Activated CD4-positive, alpha-beta memory T cell treated with anti-CD3 and anti-CD28 coated beads, Interleukin-2, amount 10 ng/mL, durations not matched to agents 7 days and 5 days (primary cell): ENCODE results near the gene DNAL1. TPM values are rescaled to one million over a fixed set of nuclear protein-coding genes. Genes with fewer than 3 reads are reported as not detected.

Experiments
- CTCF ChIA-PET: fragments of 350-600 bp; sonication (Branson Sonifier 250); formaldehyde crosslinking; loops from one replicate; lab custom pipeline; 2021; ENCODE audit warnings: antibody characterized with exemption, inconsistent platforms; lab: Charles Lee
- POLR2A ChIA-PET: fragments of 350-600 bp; sonication (Branson Sonifier 250); formaldehyde crosslinking; loops from one replicate; lab custom pipeline; 2021; ENCODE audit warnings: antibody characterized with exemption; lab: Charles Lee
- DNase-seq: peaks from one replicate; pipeline ENCODE4 v3.0.0-alpha.2; 2020
- H3K27ac Mint-ChIP-seq: one replicate; pipeline ENCODE4 v1.8.0; 2021; ENCODE audit warnings: mild to moderate bottlenecking, mixed read lengths
- H3K27me3 Mint-ChIP-seq: one replicate; pipeline ENCODE4 v1.8.0; 2021; ENCODE audit warnings: mixed read lengths
- H3K36me3 Mint-ChIP-seq: one replicate; pipeline ENCODE4 v1.8.0; 2021; ENCODE audit warnings: low read depth, mixed read lengths
- H3K4me1 Mint-ChIP-seq: one replicate; pipeline ENCODE4 v1.8.0; 2021; ENCODE audit warnings: mixed read lengths
- H3K4me3 Mint-ChIP-seq: one replicate; pipeline ENCODE4 v1.8.0; 2021; ENCODE audit warnings: mild to moderate bottlenecking, mixed read lengths
- H3K9me3 Mint-ChIP-seq: one replicate; pipeline ENCODE4 v1.8.0; 2021; ENCODE audit warnings: mixed read lengths
- total RNA-seq, 2 experiments: library from RNA; stranded (reverse); gene quantifications; one replicate each; pipeline ENCODE4 v1.2.3, GENCODE V29; 2021

Gene DNAL1
- total RNA-seq, 2 experiments from 2014 or later: 6.8 to 7.2 TPM

DNA sequence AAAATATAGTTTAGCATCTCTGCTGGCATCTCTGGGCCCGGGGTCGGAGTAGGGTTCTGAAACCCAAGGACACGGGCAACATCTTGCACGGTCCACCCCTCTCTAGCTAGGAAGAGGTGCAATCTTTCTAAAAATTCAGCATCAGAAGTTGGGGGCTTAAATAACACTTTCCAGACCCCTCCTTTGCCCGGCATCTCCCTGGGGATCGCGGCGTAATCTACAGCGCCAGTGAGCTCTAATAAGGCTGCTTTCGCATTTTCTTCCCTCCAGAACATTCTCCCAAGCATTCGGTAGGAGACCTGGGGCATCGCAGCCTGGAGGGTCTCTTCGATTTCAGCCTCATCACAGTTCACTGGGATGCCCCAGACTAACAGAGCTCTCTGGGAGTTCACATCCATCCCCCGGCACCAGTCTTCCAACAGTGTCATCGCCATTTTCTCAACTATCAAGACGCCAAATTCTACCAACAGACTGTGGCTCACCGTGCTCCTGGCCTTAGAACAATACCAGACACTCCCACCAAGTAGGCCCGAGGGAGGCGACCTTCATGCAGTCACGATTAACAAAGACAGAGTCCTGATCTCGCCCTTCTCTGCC lies 68.5 kb downstream of the DNAL1 start:
- H3K36me3 Mint-ChIP-seq: peaks cover 43% of the 10 kb centered on the region
- no peaks in the 10 kb centered on the region for H3K9me3 Mint-ChIP-seq

DNA sequence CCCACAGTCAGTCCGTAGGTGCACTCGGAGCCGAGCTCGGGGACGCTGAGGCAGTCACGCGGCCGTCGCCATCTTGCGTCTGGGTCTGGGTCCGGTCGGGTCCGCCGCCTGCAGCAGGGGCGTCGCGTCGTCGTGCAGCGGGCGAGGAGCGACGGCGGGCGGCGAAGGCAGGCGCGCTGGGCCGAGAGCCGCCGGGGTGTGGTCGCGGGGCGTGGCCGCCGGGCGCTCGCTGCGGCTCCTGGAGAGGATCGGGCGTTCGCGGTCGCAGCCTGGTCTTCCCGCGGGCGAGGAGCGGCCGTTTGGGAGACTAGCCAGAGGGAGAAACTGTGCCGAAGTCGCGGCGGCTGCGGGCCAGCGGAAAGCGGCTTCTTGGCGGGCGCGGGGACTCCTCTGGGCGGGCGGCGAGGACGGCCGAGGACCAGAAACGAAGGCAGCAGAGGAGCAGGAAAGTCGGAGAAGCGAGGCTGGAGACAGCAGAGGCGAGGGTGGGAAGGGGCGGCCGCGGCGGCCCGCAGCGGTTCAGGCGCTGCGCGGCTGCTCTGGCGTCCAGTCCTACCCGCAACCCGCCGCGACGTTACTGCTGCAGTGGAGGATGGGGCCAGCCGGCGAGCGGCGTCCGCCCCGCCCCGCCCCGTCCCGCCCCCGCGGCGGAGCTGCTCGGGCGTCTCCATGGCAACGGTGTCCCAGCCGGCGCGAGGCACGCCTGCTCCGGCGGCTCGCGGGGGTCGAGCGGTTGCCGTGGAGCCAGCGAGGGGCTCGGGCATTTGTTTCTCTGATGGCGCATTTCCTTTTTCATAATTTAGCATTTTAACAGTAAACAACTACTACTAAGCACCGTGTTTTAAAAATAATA lies 69.2 kb downstream of the DNAL1 start, which contains the start of gene PNMA1:
PNMA1 (minus strand) TSS at position 582 of the 853 bp plus-strand sequence. CDS start 745 bp downstream, outside the sequence.
- Mint-ChIP-seq H3K27ac (peak within 1 kb of the TSS; percentile 88), H3K36me3 (peaks cover 45% of the 10 kb centered on the region), H3K27me3 (no peaks in the 10 kb centered on the region), H3K4me3 (peak within 1 kb of the TSS; percentile 91), H3K4me1 (peaks cover 22% of the 10 kb centered on the region), H3K9me3 (no peaks in the 10 kb centered on the region)
- POLR2A ChIA-PET: interaction anchor here (0.7 to 3.8 kb wide), 18 partner anchors 10 to 236 kb away, joined by 3 to 29 read pairs (median 14); partner anchors contain the start of genes ACOT2, ACOT4, ACOT6 and COQ6
- CTCF ChIA-PET: interaction anchor here (1.2 to 2.1 kb wide), 3 partner anchors 10 to 44 kb away, joined by 3 to 11 read pairs (median 7); no protein-coding TSS in a partner anchor
- peak; percentile 88 for DNase-seq

More for the DNA sequence above, 68.5 kb downstream of the DNAL1 start:
- POLR2A ChIA-PET: interaction anchor here (0.7 to 3.8 kb wide), 19 partner anchors 11 to 237 kb away, joined by 3 to 29 read pairs (median 14); partner anchors contain the start of genes ACOT2, ACOT4, ACOT6 and COQ6
- no peak for DNase-seq
- Mint-ChIP-seq H3K27me3 (no peaks in the 10 kb centered on the region), H3K27ac (peak overlapping the region; percentile 88), H3K4me3 (peak overlapping the region; percentile 91), H3K4me1 (peaks cover 22% of the 10 kb centered on the region)
- CTCF ChIA-PET: interaction anchor here (1.1 to 2.1 kb wide), 4 partner anchors 10 to 176 kb away, joined by 3 to 11 read pairs (median 6); partner anchors contain the start of gene ACOT1

DNA sequence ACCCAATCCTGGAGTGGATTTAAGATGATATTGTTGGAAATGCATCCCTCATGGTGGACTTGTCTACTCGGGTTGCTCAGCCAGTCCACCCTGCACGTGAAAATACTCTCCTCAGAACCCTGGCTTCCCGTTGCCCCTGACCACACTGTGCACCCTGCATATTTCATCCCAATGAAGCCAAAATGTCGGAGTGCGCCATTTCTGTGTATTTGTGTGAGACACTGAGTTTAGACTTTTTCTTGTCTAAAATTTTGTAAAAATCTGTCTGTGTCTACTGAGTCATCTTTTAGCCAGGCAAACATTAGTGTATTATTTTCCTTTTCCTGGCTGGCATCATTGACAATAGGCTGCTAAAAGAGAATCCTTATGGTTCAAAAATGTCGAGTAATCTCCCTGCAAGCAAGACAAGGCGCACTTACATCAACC lies 69.9 kb downstream of the DNAL1 start:
- H3K4me1 Mint-ChIP-seq: peaks cover 22% of the 10 kb centered on the region
- peak overlapping the region; percentile 41 for H3K27ac Mint-ChIP-seq
- no peaks in the 10 kb centered on the region for H3K27me3 Mint-ChIP-seq
- H3K9me3 Mint-ChIP-seq: no peaks in the 10 kb centered on the region
- DNase-seq: no peak
- CTCF ChIA-PET: interaction anchor here (1.8 to 2.1 kb wide), 2 partner anchors 14 to 44 kb away, joined by 6 to 7 read pairs; no protein-coding TSS in a partner anchor
- peaks cover 50% of the 10 kb centered on the region for H3K36me3 Mint-ChIP-seq
- POLR2A ChIA-PET: interaction anchor here (1.0 to 3.8 kb wide), 8 partner anchors 9 to 172 kb away, joined by 4 to 29 read pairs (median 16); partner anchors contain the start of genes PTGR2 and ZNF410
- peak overlapping the region; percentile 57 for H3K4me3 Mint-ChIP-seq

DNA sequence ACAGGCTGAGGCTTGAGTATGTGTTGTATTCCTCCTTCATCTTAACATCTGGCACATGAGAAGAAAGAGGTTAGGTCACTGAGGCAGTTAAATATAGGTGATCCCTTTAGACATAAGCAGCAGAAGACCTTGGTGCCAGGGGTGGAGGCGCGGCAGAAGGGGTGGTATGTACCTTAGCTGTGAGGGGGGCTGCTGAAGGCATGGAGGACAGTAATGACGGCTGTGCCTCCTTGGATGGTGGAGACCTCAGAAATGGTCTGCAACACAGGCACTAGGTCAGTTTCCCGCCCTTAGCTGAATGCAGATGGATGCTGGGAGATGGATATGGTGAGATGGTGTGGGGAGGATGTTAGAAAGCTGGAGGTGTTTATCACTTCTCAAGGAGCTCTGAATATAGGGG lies 70.9 kb downstream of the DNAL1 start:
- no peak for DNase-seq
- peaks cover 17% of the 10 kb centered on the region for H3K4me1 Mint-ChIP-seq
- no peaks in the 10 kb centered on the region for H3K9me3 Mint-ChIP-seq
- no peak overlapping the region for H3K27ac Mint-ChIP-seq
- peaks cover 52% of the 10 kb centered on the region for H3K36me3 Mint-ChIP-seq
- POLR2A ChIA-PET: interaction anchor here (0.7 to 1.2 kb wide), 3 partner anchors 26 to 541 kb away, joined by 3 to 5 read pairs (median 3); a partner anchor contains a TSS
- H3K27me3 Mint-ChIP-seq: no peaks in the 10 kb centered on the region
- CTCF ChIA-PET: interaction anchor here (0.7 to 1.8 kb wide), 2 partner anchors 13 to 241 kb away, joined by 3 to 6 read pairs; no protein-coding TSS in a partner anchor
- no peak overlapping the region for H3K4me3 Mint-ChIP-seq

DNA sequence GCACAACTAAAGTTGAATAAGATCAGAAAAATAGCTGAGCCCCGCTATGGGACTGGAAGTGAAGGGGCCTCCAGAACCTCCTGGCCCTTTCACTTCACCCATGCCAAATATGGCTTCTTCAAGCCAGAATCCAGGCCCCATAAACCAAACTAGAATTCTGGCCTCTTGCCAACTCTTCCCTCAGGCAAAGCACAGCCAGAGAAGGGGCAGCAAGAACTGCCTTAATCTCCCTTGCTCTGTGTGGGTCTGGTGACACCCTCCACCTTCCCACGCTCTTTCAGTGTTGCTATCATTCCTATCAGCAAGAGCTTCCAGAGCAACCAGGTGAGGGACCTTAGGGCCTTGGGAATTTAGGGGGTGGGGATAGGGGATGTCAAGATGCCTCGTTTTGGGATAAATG lies 72.5 kb downstream of the DNAL1 start:
- H3K27ac Mint-ChIP-seq: no peak overlapping the region

DNA sequence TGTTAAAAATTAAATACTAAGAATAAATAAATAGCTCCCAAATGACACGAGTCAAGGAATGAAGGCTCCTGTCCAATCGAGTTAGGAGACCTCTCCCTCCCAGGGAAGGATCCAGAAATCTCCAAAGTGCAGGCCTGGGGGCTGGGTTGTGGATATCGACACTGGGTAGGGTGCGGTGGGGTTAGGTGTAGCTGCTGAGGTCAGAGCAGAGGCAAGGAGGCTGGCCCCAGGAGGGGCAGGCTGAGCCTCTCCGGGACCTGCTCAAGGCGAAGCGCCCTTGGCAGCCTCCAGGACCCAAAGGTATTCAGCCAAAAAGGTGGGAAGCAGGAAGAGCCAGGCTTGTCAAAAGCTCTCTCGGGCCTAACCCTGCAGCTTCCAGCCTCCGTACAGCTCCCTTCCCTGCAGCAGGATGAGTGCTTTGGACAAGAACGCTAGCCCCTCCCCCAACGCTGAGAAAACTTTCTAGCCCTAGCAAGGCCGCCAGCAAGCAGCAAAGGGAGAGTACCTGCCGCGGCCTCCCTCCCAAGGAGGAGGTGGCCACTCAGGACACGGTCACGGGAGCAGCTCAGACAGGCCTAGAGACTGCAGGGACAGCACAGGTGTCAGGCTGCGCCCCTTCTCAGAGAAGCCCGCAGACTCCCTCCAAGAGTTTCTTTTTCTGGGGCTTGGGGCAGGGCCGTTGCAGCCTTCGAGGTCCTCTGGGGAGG lies 73.1 kb downstream of the DNAL1 start:
- ChIA-PET CTCF (interaction anchor here (1.0 kb wide), 1 partner anchor 11 kb away, joined by 3 read pairs; no protein-coding TSS in a partner anchor), POLR2A (interaction anchor here (1.3 kb wide), 2 partner anchors 70 to 169 kb away, joined by 3 read pairs; partner anchors contain the start of gene ZNF410)
- H3K36me3 Mint-ChIP-seq: peaks cover 63% of the 10 kb centered on the region
- H3K4me3 Mint-ChIP-seq: no peak overlapping the region
- H3K9me3 Mint-ChIP-seq: no peaks in the 10 kb centered on the region
- no peaks in the 10 kb centered on the region for H3K27me3 Mint-ChIP-seq
- no peak overlapping the region for H3K27ac Mint-ChIP-seq
- H3K4me1 Mint-ChIP-seq: peaks cover 10% of the 10 kb centered on the region
- DNase-seq: no peak

More for the DNA sequence above, 72.5 kb downstream of the DNAL1 start:
- H3K4me1 Mint-ChIP-seq: peaks cover 12% of the 10 kb centered on the region
- CTCF ChIA-PET: interaction anchor here (1.0 kb wide), 1 partner anchor 12 kb away, joined by 3 read pairs; no protein-coding TSS in a partner anchor
- H3K27me3 Mint-ChIP-seq: no peaks in the 10 kb centered on the region
- peaks cover 62% of the 10 kb centered on the region for H3K36me3 Mint-ChIP-seq
- H3K9me3 Mint-ChIP-seq: no peaks in the 10 kb centered on the region
- POLR2A ChIA-PET: interaction anchor here (1.3 kb wide), 2 partner anchors 71 to 170 kb away, joined by 3 read pairs; partner anchors contain the start of gene ZNF410
- no peak for DNase-seq
- H3K4me3 Mint-ChIP-seq: no peak overlapping the region

DNA sequence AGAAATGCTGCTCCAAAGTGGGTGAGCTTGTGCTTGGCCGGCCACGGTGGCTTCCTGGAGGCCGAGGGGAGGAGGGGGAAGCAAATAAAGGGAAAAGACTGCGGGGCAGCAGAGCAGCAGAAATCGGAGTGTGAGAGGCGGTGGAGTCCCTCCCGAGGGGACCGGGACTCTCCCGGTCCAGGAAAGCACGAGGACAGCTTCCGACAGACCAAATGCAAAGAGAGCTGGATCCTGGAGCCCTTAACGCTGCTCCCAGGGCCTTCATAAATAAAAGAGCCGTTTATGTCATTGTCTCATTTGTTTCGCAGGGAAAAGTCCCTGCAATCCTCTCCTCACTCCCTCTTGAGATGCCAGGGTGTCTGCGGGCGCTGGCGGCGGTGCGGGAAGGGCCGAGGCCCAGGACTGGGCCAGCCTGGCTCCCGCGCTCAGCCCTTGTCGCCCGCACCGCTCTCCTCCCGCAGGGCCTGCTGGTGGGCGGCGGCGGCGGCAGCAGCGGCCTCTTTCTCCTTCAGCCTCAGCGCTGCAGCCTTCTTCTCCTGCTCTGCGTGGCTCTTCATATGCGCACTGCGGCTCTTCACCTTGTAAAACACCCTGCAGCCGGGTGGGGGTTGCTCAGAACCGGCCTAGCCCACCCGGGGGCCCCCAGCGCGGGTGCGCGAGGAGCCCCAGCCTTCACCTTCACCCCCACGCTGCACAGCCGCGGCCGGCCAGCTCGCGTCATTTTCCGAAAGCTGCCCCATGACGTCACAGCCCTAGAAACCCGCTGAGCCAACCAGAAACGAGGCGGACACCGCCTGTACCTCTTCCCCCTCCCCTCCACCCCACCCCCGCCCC lies 73.8 kb downstream of the DNAL1 start:
- CTCF ChIA-PET: interaction anchor here (1.6 kb wide), 1 partner anchor 14 kb away, joined by 4 read pairs; no protein-coding TSS in a partner anchor
- no peak overlapping the region for H3K27ac Mint-ChIP-seq
- POLR2A ChIA-PET: interaction anchor here (1.3 kb wide), 1 partner anchor 168 kb away, joined by 3 read pairs; the partner anchor contains the start of gene ZNF410
- H3K9me3 Mint-ChIP-seq: no peaks in the 10 kb centered on the region
- peaks cover 60% of the 10 kb centered on the region for H3K36me3 Mint-ChIP-seq
- DNase-seq: no peak
- no peak overlapping the region for H3K4me3 Mint-ChIP-seq
- H3K4me1 Mint-ChIP-seq: peaks cover 12% of the 10 kb centered on the region
- no peaks in the 10 kb centered on the region for H3K27me3 Mint-ChIP-seq

DNA sequence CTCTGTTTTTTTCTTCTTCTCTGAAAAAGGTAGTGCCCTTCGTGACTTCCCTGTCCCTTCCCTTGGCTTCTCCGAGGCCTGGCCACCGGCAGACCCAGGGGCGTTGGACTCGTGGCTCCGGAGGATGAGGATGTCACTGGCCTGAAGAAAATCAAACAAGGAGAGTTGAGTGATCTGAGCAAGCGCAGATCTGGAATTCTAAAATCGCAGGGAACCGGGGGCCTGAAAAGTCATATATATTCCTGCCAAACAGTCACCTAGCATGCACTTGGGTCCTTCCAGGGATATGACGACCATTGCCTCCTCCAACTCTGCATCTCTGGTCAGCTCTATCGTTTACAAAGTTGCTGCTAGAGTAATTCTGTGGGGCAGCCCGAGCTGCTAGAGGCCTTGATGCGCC lies 74.6 kb downstream of the DNAL1 start:
- POLR2A ChIA-PET: no interaction called here
- no peak overlapping the region for H3K27ac Mint-ChIP-seq

DNA sequence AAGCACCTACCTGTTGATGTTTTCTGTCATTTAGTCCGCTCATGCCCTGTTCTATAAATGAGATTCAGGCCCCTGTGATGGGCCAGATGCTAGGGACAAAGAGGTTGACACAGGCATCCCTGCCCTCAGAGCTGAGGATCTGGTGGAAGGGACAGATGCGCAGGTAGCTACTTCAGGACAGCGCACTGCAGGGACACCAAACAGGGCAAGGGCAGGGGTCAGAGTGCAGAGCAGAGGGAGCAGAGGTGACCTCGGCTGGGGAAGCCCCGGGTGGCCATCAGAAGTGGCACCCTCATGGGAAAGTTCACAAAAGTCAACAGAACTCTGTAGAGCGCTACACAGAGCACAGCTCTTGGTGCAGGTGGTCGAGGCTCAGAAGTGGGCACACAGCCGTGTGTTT lies 75.0 kb downstream of the DNAL1 start:
- no peak for DNase-seq
- Mint-ChIP-seq H3K9me3 (no peaks in the 10 kb centered on the region), H3K27me3 (no peaks in the 10 kb centered on the region), H3K4me3 (no peak overlapping the region), H3K4me1 (peaks cover 15% of the 10 kb centered on the region), H3K27ac (no peak overlapping the region), H3K36me3 (peaks cover 64% of the 10 kb centered on the region)
- POLR2A ChIA-PET: interaction anchor here (0.9 kb wide), 1 partner anchor 66 kb away, joined by 4 read pairs; no protein-coding TSS in a partner anchor
- CTCF ChIA-PET: interaction anchor here (1.6 kb wide), 1 partner anchor 13 kb away, joined by 4 read pairs; no protein-coding TSS in a partner anchor

More for the DNA sequence above, 74.6 kb downstream of the DNAL1 start:
- CTCF ChIA-PET: interaction anchor here (1.6 kb wide), 1 partner anchor 13 kb away, joined by 4 read pairs; no protein-coding TSS in a partner anchor
- DNase-seq: no peak
- Mint-ChIP-seq H3K4me1 (peaks cover 18% of the 10 kb centered on the region), H3K27me3 (no peaks in the 10 kb centered on the region), H3K9me3 (no peaks in the 10 kb centered on the region), H3K4me3 (no peak overlapping the region), H3K36me3 (peaks cover 66% of the 10 kb centered on the region)

DNA sequence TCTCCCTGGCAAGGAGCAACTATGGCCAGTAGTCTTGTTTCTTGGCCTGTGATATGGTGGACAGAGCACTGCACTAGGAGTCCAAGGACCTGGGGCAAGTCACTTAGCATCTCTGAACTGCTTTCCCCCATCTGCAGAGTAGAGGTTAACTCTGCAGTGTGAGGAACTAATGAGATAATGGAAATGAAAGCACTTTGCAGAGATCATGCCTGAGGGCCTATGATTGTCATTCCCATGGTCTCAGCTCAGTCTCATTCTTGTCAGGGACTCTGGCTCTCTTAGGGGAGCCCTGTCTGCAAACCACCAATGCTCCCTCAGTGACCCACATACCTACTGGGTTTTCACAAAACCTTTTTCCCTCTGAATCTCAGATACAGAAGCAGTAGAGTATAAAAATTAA lies 75.8 kb downstream of the DNAL1 start:
- Mint-ChIP-seq H3K27me3 (no peaks in the 10 kb centered on the region), H3K4me1 (peaks cover 17% of the 10 kb centered on the region), H3K4me3 (no peak overlapping the region), H3K9me3 (no peaks in the 10 kb centered on the region), H3K27ac (no peak overlapping the region), H3K36me3 (peaks cover 70% of the 10 kb centered on the region)
- ChIA-PET CTCF (interaction anchor here (1.6 kb wide), 1 partner anchor 12 kb away, joined by 4 read pairs; no protein-coding TSS in a partner anchor), POLR2A (interaction anchor here (0.9 kb wide), 1 partner anchor 66 kb away, joined by 4 read pairs; no protein-coding TSS in a partner anchor)
- DNase-seq: no peak
